ENCODE measurements around the gene HDDC3.

Gene HDDC3

DNA sequence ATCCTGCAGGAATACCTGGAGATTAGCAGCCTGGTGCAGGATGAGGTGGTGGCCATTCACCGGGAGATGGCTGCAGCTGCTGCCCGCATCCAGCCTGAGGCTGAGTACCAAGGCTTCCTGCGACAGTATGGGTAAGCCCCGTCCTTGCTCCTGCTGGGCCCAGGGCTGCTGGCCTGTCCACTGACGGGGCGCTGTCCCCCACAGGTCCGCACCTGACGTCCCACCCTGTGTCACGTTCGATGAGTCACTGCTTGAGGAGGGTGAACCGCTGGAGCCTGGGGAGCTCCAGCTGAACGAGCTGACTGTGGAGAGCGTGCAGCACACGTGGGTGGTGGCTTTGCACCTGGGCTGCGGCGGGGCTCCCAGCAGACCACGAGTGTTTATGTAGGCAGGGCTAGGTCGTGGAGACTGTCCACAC lies 43.0 kb downstream of the HDDC3 start:
- no peak for DNase-seq

DNA sequence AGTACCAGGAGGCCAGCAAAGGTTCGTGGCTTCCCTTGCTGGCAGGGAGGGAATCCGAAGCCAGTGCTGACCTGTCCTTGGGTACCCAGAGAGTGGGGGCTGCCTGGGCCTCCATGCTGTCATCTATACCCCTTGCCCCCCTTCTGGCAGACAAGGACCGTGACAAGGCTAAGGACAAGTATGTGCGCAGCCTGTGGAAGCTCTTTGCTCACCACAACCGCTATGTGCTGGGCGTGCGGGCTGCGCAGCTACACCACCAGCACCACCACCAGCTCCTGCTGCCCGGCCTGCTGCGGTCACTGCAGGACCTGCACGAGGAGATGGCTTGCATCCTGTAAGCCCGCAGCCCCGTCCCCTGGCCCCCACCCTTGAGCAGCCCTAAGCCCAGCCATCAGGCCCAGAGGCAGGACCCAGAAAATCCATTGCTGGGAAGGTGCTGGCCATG lies 45.3 kb downstream of the HDDC3 start:
- DNase-seq, result no peak

DNA sequence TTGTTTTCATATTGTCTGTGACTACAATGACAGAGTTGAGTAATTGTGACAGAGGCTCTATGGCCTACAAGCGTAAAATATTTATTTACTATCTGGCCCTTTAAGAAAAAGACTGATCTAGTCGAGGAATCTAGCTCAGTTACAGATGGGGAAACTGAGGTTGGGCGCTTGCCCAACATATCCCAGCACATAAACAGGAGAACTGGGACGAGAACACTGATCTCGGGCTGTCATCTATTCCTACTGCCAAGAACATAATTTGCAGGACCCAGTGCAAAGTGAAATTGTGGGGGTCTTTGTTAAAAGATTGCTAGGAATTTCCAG lies 46.1 kb downstream of the HDDC3 start:
- no peak for DNase-seq

DNA sequence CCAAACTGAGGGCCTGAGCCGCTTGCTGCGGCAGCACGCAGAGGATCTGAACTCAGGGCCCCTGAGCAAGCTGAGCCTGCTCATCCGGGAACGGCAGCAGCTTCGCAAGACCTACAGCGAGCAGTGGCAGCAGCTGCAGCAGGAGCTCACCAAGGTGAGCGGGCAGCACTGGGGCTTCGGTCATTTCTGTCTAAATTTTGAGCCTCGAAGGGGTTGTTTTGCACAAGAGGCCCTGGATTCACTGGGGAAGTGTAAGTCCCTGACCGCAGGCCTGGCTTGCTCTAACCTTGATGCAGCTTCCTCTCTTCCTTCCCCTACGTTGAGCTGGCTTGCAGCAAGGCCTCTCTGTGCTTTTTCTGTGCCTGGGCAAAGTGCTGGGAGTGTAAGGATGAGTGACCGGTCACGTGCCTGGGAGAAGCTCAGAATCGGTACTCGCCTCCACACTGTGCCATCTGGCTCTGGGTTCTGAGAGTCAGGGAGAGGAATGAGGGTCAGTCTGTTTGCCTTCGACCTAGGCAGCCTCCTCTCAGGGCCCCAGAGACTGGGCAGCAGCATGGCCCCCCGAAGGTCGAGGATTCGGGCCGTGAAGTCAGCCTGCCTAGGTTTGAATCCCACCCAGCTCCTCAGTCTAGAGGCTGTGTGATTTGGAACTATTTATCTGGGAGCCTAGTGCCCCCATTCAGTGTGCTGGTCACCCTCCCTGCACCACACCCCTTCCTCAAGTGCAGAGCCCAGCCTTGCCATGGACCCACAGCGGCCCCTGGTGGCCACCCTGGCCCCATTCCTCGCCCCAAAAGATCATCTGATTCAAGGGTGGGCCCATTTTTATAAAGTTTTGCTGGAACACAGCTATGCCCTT lies 46.7 kb downstream of the HDDC3 start:
- DNase-seq, result no peak

DNA sequence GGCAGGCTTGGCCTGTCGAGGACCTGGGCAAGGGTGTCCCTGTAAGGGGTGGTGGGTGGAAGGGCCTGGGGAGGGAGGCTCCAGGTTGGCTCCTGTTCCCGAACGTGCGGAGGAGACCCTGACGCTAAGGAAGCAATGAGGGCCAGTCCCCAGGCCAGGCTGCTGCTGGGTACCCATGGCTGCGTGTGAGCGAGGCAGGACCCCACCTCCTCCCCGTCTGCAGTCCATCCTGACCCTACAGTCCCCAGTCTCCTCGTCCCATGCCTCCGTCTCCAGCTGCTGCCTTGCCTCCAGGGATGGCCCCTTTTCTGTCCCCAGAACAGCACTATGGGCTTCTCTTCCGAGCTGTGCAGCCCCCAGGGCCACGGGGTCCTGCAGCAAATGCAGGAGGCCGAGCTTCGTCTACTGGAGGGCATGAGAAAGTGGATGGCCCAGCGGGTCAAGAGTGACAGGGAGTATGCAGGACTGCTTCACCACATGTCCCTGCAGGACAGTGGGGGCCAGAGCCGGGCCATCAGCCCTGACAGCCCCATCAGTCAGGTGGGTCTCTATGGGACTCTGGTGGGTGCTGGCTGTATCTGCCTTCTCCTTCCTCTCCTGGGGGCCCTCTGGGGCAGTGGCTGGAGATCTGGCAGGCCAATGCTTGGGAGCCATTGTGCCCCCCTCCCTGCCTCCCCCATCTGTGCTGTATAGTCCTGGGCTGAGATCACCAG lies 47.5 kb downstream of the HDDC3 start:
- no peak for DNase-seq

DNA sequence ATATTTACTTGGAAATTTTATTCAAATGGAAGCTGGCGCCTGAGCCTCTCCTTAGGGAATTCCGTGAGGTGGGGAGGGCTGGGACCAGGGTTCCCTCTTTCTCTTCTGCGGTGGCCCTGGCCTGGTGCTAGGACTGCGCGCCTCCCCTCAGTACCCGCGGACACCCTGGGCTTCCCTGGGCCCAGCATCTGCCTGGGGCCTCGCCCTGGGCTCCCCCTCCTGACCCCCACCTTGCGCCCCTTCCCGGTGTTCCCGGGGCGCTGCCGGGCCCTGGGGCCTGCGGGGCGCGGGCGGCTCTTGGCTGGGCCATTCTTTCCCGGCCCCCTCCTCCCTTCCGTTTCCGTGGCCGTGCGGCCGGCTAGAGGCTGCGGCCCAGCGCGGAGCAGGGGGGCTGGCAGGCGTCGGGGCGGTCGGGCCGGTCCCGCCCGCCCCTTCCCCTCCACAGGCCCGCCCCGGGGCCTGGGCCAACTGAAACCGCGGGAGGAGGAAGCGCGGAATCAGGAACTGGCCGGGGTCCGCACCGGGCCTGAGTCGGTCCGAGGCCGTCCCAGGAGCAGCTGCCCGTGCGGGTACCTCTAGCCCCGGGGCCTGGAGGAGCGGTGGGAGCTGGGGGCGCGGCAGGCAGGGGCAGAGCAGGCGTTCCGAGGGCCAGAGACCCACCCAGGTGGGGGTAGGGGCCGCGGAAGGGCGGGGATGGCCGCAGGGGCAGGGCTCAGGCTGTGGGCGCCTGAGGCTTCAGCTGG lies 48.2 kb downstream of the HDDC3 start, which contains the start of gene FES:
Gene FES, plus strand, starts transcription at position 529 of the 743 bp plus-strand sequence. CDS start 542 bp downstream, outside the sequence.
- DNase-seq, result no peak

DNA sequence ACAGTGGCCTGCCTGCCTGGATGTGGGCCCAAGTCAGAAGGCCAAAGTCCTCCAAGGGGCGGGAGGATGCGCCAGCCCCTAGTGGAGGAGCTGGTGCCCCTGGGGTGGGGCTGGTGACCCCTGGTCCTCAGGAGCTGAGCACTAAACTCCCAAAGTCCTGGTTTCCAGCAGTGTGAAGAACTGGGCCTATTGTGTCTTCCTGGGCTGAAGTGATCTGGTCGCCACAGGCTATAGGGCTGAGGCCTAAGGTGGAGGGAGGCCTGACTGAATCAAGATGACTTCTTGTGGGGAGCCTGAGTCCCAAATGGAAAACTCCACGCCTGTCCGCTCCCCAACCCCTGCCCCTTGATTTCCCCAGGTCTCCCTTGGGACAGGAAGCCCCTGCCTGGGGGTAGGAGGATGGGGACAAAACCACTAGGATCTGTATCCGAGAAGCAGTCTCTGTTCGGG lies 48.8 kb downstream of the HDDC3 start:
- no peak for DNase-seq

DNA sequence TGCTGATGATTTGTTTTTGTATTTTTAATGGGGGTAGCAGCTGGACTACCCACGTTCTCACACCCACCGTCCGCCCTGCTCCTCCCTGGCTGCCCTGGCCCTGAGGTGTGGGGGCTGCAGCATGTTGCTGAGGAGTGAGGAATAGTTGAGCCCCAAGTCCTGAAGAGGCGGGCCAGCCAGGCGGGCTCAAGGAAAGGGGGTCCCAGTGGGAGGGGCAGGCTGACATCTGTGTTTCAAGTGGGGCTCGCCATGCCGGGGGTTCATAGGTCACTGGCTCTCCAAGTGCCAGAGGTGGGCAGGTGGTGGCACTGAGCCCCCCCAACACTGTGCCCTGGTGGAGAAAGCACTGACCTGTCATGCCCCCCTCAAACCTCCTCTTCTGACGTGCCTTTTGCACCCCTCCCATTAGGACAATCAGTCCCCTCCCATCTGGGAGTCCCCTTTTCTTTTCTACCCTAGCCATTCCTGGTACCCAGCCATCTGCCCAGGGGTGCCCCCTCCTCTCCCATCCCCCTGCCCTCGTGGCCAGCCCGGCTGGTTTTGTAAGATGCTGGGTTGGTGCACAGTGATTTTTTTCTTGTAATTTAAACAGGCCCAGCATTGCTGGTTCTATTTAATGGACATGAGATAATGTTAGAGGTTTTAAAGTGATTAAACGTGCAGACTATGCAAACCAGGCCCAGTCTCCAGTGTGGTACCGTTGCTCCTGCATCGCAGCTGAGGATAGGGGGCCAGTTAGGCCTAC lies 49.4 kb downstream of the HDDC3 start:
- no peak for DNase-seq

DNA sequence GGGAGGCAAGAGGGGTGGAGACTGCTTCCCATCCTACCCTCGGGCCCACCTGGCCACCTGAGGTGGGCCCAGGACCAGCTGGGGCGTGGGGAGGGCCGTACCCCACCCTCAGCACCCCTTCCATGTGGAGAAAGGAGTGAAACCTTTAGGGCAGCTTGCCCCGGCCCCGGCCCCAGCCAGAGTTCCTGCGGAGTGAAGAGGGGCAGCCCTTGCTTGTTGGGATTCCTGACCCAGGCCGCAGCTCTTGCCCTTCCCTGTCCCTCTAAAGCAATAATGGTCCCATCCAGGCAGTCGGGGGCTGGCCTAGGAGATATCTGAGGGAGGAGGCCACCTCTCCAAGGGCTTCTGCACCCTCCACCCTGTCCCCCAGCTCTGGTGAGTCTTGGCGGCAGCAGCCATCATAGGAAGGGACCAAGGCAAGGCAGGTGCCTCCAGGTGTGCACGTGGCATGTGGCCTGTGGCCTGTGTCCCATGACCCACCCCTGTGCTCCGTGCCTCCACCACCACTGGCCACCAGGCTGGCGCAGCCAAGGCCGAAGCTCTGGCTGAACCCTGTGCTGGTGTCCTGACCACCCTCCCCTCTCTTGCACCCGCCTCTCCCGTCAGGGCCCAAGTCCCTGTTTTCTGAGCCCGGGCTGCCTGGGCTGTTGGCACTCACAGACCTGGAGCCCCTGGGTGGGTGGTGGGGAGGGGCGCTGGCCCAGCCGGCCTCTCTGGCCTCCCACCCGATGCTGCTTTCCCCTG lies 50.2 kb downstream of the HDDC3 start:
- no peak for DNase-seq

DNA sequence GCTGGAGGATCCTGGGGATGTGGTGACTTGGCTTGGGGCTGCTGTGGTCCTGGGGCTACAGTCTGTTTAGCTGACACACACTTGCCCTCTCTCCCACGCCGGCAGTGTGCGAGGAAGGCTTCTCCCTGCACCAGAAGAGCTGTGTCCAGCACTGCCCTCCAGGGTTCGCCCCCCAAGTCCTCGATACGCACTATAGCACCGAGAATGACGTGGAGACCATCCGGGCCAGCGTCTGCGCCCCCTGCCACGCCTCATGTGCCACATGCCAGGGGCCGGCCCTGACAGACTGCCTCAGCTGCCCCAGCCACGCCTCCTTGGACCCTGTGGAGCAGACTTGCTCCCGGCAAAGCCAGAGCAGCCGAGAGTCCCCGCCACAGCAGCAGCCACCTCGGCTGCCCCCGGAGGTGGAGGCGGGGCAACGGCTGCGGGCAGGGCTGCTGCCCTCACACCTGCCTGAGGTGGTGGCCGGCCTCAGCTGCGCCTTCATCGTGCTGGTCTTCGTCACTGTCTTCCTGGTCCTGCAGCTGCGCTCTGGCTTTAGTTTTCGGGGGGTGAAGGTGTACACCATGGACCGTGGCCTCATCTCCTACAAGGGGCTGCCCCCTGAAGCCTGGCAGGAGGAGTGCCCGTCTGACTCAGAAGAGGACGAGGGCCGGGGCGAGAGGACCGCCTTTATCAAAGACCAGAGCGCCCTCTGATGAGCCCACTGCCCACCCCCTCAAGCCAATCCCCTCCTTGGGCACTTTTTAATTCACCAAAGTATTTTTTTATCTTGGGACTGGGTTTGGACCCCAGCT lies 51.0 kb downstream of the HDDC3 start:
- no peak for DNase-seq

DNA sequence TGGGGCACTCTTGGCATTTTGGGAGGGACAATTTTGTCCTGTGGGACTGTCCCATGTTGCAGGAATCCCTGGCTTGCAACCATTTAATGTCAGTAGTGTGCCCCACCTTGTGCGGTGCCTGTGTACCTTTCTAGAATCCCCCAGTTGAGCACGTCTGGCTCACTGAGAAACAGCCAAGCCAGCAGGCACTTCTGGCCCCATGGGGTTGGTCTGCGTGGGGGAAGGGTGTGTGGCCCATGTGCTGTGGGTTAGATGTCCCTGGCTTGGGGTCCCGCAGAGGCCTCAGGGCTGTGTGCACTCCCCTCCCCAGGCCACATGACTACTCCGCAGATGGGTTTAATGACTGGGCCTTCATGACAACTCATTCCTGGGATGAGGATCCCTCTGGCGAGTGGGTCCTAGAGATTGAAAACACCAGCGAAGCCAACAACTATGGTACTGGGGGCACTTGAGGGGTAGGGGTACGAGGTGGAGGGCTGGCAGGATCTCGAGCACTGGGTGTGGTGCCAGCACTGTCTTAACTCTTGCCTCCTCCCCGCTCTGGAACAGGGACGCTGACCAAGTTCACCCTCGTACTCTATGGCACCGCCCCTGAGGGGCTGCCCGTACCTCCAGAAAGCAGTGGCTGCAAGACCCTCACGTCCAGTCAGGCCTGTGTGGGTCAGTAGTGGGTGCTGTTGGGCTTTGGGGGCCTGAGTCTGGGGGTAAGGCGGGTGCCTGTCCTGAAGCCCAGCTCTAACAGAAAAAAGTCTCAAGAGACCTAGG lies 51.8 kb downstream of the HDDC3 start:
- DNase-seq, result no peak

Data from NCI-H2029 treated with DMSO at 0.1 percent for 48 hours (cell line).